ENCODE data around the gene VPS11.

DNA sequence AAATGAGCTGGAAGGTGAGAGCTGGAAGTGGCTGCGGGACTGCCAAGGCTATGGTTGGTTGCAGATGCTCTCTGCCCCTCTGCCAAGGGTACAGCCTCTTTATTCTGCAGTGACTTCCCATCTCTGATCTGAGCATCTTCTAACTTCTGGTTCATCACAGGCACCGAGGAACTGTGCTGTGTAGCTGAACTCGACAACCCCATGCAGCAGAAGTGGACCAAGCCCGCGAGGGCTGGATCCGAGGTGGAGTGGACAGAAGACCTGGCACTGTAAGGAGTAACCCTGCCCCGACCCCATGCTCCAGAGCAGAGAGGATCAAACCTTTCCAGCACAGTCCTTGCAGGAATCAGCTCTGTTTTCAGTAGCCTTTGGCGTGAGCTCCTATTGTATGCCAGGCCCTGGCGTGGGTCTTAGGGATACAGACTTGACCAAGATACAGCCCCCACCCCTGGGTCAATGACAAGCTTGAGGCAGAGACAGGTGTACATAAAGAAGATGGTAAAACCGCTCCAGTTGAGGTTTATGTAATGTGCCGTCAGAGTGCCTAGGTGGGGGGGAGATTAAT lies 43.8 kb downstream of the VPS11 start:
- TF ChIP-seq SUZ12 (IDR thresholded peaks at IDR 0.05) (no peak), ZNF384 (IDR thresholded peaks at IDR 0.05) (no peak), SP1 (IDR thresholded peaks at IDR 0.05) (no peak), ARNT (IDR thresholded peaks at IDR 0.05) (no peak), ELF4 (IDR thresholded peaks at IDR 0.05) (no peak)

All from HEK293T (cell line).